GM23338 (cell line): ENCODE measurements around the gene SRGAP3.

ENCODE experiments used
- CREB1 ChIP-seq: fragments of 250-450 bp; sonication (Bioruptor Pico); IDR thresholded peaks from 2 replicates; pipeline ENCODE4 v1.5.0; 2020; ENCODE audit warnings: low read depth, mild to moderate bottlenecking, moderate library complexity
- CTCF ChIP-seq, 2 experiments: fragments of 200-600 bp in 1 of 2; sonication (generic) in 1 of 2; conservative IDR thresholded peaks; 2 replicates each; pipeline versions ENCODE4 v1.5.1 to v1.6.1; 2016 to 2017; ENCODE audit warnings: antibody characterized with exemption in 2 of 2, low read depth in 2 of 2, mild to moderate bottlenecking in 2 of 2, moderate library complexity in 1 of 2
- ETS1 ChIP-seq: IDR thresholded peaks from 2 replicates; pipeline ENCODE4 v1.6.1; 2016; ENCODE audit warnings: antibody characterized with exemption
- EZH2 ChIP-seq: fragments of 200-600 bp; sonication (generic); IDR thresholded peaks from one replicate; pipeline ENCODE4 v1.8.0; 2017; ENCODE audit warnings: antibody characterized with exemption, mild to moderate bottlenecking, low read depth; ENCODE audit not compliant: unreplicated experiment
- EZH2phosphoT487 ChIP-seq: fragments of 200-600 bp; sonication (generic); IDR thresholded peaks from one replicate; pipeline ENCODE4 v1.8.1; 2018; ENCODE audit warnings: antibody characterized with exemption; ENCODE audit not compliant: unreplicated experiment
- JUNB ChIP-seq: IDR thresholded peaks from one replicate; pipeline ENCODE4 v1.6.1; 2016; ENCODE audit warnings: antibody characterized with exemption; ENCODE audit not compliant: unreplicated experiment
- NANOG ChIP-seq: IDR thresholded peaks from 2 replicates; pipeline ENCODE4 v1.6.1; 2016; ENCODE audit warnings: antibody characterized with exemption, borderline replicate concordance
- POLR2AphosphoS5 ChIP-seq: IDR thresholded peaks from 2 replicates; pipeline ENCODE4 v1.6.1; 2016; ENCODE audit warnings: antibody characterized with exemption, low read depth
- REST ChIP-seq: IDR thresholded peaks from one replicate; pipeline ENCODE4 v1.6.1; 2018; ENCODE audit warnings: antibody characterized with exemption; ENCODE audit not compliant: unreplicated experiment

GRCh38 chr3:9231006-9231405 lies 18.4 kb downstream of the SRGAP3 start:
- TF ChIP-seq CTCF (conservative IDR thresholded peaks at IDR 0.05; ENCODE audit: low read depth in 2 of 2) (no peak), EZH2phosphoT487 (no peak), NANOG (no peak), REST (no peak), POLR2AphosphoS5 (no peak), EZH2 (no peak), ETS1 (no peak), CREB1 (no peak), JUNB (no peak)
